MM.1S (cell line): Measurements from ENCODE around the gene ETV7.

Source experiments
- CTCF ChIP-seq: fragments of 300-600 bp; sonication (generic); IDR thresholded peaks from 2 replicates; pipeline ENCODE4 v1.5.1; 2016; ENCODE audit warnings: antibody characterized with exemption, low read length, mixed read lengths
- EZH2phosphoT487 ChIP-seq: fragments of 300-600 bp; sonication (generic); IDR thresholded peaks from 2 replicates; pipeline ENCODE4 v1.6.1; 2018; ENCODE audit warnings: antibody characterized with exemption, low read length

GRCh38 chr6:36364669-36365479 lies 22.6 kb downstream of the ETV7 start:
- TF ChIP-seq CTCF (no peak), EZH2phosphoT487 (no peak)
